ENCODE results near the gene CDK5. TPM values are rescaled to one million over a fixed set of nuclear protein-coding genes. Genes with fewer than 3 reads are reported as not detected.

CDK5 gene
- total and polyA plus RNA-seq, 9 of the 15 experiments (the other 6 are each of a cell fraction or from before 2014, with no cell fraction given) = 3.2 to 38.0 (median 27.5) TPM

GRCh38 chr7:151081170-151082101 is 23.7 kb upstream of the CDK5 start (continued):
- no peak; the same call in 1 of the 2 replicates for TF ChIP-seq ARID4B (CRISPR knock-in tag; IDR thresholded peaks at IDR 0.05)
- TF ChIP-seq E2F8 (IDR thresholded peaks at IDR 0.05; ENCODE audit: low read depth, partially characterized antibody) = no peak
- TF ChIP-seq IRF1 (CRISPR knock-in tag; IDR thresholded peaks at IDR 0.05; ENCODE audit: borderline replicate concordance) = no peak
- 0 out of 2 replicates have a peak, but pooled peaks have one; percentile 47 for TF ChIP-seq HBP1 (CRISPR knock-in tag; IDR thresholded peaks at IDR 0.05)
- TF ChIP-seq ZBTB2 (IDR thresholded peaks at IDR 0.05) = peak; percentile 16; the same call in 1 of the 2 replicates
- TF ChIP-seq ZNF23 (CRISPR knock-in tag; IDR thresholded peaks at IDR 0.05) = no peak
- peak; percentile 62 for TF ChIP-seq POLR2G (IDR thresholded peaks at IDR 0.05; ENCODE audit: low read depth, low read length)
- TF ChIP-seq ZNF274 (IDR thresholded peaks at IDR 0.05; ENCODE audit: borderline replicate concordance, low read depth, low read length) = peak; percentile 34; the same call in 1 of the 2 replicates
- TF ChIP-seq ZSCAN29 (IDR thresholded peaks at IDR 0.05) = no peak
- no peak for TF ChIP-seq ZNF445 (CRISPR knock-in tag; IDR thresholded peaks at IDR 0.05; ENCODE audit: low read depth)
- TF ChIP-seq CREB3 (tag; conservative IDR thresholded peaks at IDR 0.05; ENCODE audit: low read depth) = peak; percentile 47; the same call in 1 of the 2 replicates
- TF ChIP-seq MED1 (CRISPR knock-in tag; IDR thresholded peaks at IDR 0.05; ENCODE audit: borderline replicate concordance) = no peak

Data from K562 (cell line).